ENCODE results near the gene PRRC1.
A peak's percentile ranks its signal among the peaks of the same experiment; 100 is the strongest.

PRRC1 gene

DNA sequence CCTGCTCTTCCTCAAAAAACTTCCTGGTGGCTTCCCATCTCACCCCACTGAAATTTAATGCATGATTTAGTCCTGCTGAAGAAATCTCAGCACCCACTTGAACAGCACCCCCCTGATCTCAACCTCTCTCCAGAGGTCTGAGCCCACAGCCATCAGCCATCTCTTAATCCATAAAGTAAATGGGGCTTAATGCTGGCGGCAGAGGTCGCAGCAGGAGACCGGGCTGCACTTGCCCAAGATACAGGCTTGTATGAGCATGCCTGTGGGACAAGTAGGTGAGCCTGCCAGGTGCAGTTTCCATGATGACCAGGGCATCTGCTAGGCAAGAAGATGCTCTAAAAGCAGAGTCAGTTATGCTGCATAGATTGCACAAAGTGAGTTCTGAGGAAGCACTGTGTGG, 79.1 kb downstream of the PRRC1 start:
- no peak for DNase-seq
- Histone ChIP-seq H3K36me3 (ENCODE audit: control insufficient read depth in 4 of 4, insufficient read depth in 4 of 4, low read length in 3 of 4) (no peaks in the 10 kb centered on the region), H3K9me3 (ENCODE audit: control extremely low read depth in 1 of 5, control insufficient read depth in 4 of 5, insufficient read depth in 2 of 5, low read depth in 1 of 5, low read length in 4 of 5) (no peaks in the 10 kb centered on the region), H3K27me3 (replicated peaks in 2 of 5; ENCODE audit: control insufficient read depth in 4 of 5, insufficient read depth in 5 of 5, low read length in 4 of 5) (no peaks in the 10 kb centered on the region), H3K4me3 (ENCODE audit: control insufficient read depth in 1 of 7, extremely low read depth in 1 of 7, insufficient read depth in 4 of 7, low read depth in 2 of 7, low read length in 6 of 7) (no peak overlapping the region), H3K4me1 (ENCODE audit: control extremely low read depth in 1 of 4, control insufficient read depth in 4 of 4, insufficient read depth in 4 of 4, low read length in 3 of 4) (peaks cover 0 to 4% (median 0%) of the 10 kb centered on the region in 4 experiments), H3K27ac (ENCODE audit: insufficient read depth in 1 of 2, low read depth in 1 of 2, low read length in 2 of 2, poor library complexity in 1 of 2, severe bottlenecking in 2 of 2) (no peak overlapping the region)
- ChIA-PET CTCF (no interaction called here), POLR2A (no interaction called here)
- 100% methylated on average over 3 of the region's 3 CpGs for WGBS (ENCODE audit: insufficient coverage)

DNA sequence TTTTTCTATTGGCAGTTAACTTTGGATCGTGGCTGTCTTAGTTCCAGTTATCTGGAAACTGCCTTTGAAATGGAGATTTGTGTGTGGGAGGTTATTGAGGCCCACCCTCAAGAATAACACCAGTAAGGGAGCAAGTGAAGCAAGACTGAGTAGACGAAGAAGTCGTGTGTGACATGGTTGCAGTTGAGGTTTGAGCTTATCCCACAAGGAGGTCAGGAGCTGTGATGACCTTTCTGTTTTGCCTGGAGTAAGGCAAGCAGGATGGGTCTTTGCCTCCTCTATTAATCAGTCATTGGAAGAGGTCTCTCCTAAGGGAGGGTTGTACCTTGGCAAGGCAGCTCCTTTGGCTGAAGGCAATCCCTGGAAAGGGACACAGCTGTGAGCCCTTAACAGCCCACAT, 81.9 kb downstream of the PRRC1 start:
- CTCF ChIA-PET, result interaction anchor here (1.0 to 1.9 kb wide), 3 partner anchors 9 to 32 kb away, joined by 3 to 4 read pairs (median 4); no protein-coding TSS in a partner anchor
- Histone ChIP-seq H3K27me3 (replicated peaks in 2 of 5; ENCODE audit: control insufficient read depth in 4 of 5, insufficient read depth in 5 of 5, low read length in 4 of 5) (no peaks in the 10 kb centered on the region), H3K36me3 (ENCODE audit: control insufficient read depth in 4 of 4, insufficient read depth in 4 of 4, low read length in 3 of 4) (no peaks in the 10 kb centered on the region), H3K4me3 (ENCODE audit: control insufficient read depth in 1 of 7, extremely low read depth in 1 of 7, insufficient read depth in 4 of 7, low read depth in 2 of 7, low read length in 6 of 7) (no peak overlapping the region), H3K4me1 (ENCODE audit: control extremely low read depth in 1 of 4, control insufficient read depth in 4 of 4, insufficient read depth in 4 of 4, low read length in 3 of 4) (peaks cover 0 to 21% (median 10%) of the 10 kb centered on the region in 4 experiments), H3K27ac (ENCODE audit: insufficient read depth in 1 of 2, low read depth in 1 of 2, low read length in 2 of 2, poor library complexity in 1 of 2, severe bottlenecking in 2 of 2) (no peak overlapping the region), H3K9me3 (ENCODE audit: control extremely low read depth in 1 of 5, control insufficient read depth in 4 of 5, insufficient read depth in 2 of 5, low read depth in 1 of 5, low read length in 4 of 5) (no peaks in the 10 kb centered on the region)
- DNase-seq, result no peak
- POLR2A ChIA-PET, result no interaction called here
- 97% methylated on average over 3 of the region's 3 CpGs for WGBS (ENCODE audit: insufficient coverage)

DNA sequence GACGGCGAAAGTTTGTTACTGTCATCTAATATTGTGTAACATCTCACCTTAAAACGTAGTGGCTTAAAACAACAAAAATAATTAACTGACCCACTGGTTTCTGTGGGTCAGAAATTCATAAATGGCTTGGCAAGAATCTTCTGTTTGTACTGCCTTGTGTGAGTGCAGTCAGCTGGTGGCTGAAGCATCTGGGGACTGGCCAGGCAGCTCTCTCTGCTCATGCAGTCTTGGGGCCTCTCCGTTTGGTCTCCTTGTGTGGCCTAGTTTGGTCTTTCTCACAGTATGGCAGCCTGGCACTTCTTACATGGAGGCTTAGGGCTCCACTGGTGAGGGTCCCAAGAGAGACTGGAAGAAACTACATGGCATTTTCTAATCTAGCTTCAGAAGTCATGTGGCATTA, 82.4 kb downstream of the PRRC1 start:
- H3K36me3 ChIP-seq (ENCODE audit: control insufficient read depth in 4 of 4, insufficient read depth in 4 of 4, low read length in 3 of 4), result no peaks in the 10 kb centered on the region
- no peaks in the 10 kb centered on the region for H3K27me3 ChIP-seq (replicated peaks in 2 of 5; ENCODE audit: control insufficient read depth in 4 of 5, insufficient read depth in 5 of 5, low read length in 4 of 5)
- WGBS (ENCODE audit: insufficient coverage), result 100% methylated on average over 4 of the region's 4 CpGs
- no peak overlapping the region for H3K27ac ChIP-seq (ENCODE audit: insufficient read depth in 1 of 2, low read depth in 1 of 2, low read length in 2 of 2, poor library complexity in 1 of 2, severe bottlenecking in 2 of 2)
- H3K4me1 ChIP-seq (ENCODE audit: control extremely low read depth in 1 of 4, control insufficient read depth in 4 of 4, insufficient read depth in 4 of 4, low read length in 3 of 4), result peaks cover 0 to 21% (median 10%) of the 10 kb centered on the region in 4 experiments
- H3K4me3 ChIP-seq (ENCODE audit: control insufficient read depth in 1 of 7, extremely low read depth in 1 of 7, insufficient read depth in 4 of 7, low read depth in 2 of 7, low read length in 6 of 7), result no peak overlapping the region
- POLR2A ChIA-PET, result no interaction called here
- no peaks in the 10 kb centered on the region for H3K9me3 ChIP-seq (ENCODE audit: control extremely low read depth in 1 of 5, control insufficient read depth in 4 of 5, insufficient read depth in 2 of 5, low read depth in 1 of 5, low read length in 4 of 5)
- no peak for DNase-seq
- CTCF ChIA-PET, result interaction anchor here (0.9 to 1.9 kb wide), 3 partner anchors 17 to 63 kb away, joined by 3 to 4 read pairs (median 4); no protein-coding TSS in a partner anchor

DNA sequence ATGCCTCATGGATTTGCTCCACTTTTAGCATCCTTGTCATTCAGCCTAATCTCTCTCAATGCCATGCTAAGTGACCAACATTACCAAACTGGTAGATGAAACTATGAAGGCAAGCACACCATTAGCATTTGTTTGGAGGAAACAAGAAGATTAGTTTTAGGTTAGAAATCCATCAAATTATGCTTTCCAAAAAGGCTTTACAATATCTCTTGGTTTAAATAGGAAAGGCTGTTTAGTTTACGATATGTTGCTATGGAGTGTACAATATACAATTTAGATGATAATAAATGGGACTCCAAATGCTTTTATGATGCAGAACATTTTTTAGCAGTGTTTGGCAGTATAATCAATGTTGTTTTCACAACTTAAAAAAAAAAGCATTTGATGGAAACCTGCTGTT, 83.7 kb downstream of the PRRC1 start:
- ChIA-PET POLR2A (interaction anchor here (0.7 kb wide), 1 partner anchor 527 kb away, joined by 3 read pairs; no protein-coding TSS in a partner anchor), CTCF (interaction anchor here (1.9 kb wide), 1 partner anchor 18 kb away, joined by 4 read pairs; no protein-coding TSS in a partner anchor)
- WGBS (ENCODE audit: insufficient coverage), result no CpG with 5 or more reads among the region's 1 CpG
- Histone ChIP-seq H3K4me3 (ENCODE audit: control insufficient read depth in 1 of 7, extremely low read depth in 1 of 7, insufficient read depth in 4 of 7, low read depth in 2 of 7, low read length in 6 of 7) (no peak overlapping the region), H3K9me3 (ENCODE audit: control extremely low read depth in 1 of 5, control insufficient read depth in 4 of 5, insufficient read depth in 2 of 5, low read depth in 1 of 5, low read length in 4 of 5) (no peaks in the 10 kb centered on the region), H3K4me1 (ENCODE audit: control extremely low read depth in 1 of 4, control insufficient read depth in 4 of 4, insufficient read depth in 4 of 4, low read length in 3 of 4) (peaks cover 0 to 21% (median 10%) of the 10 kb centered on the region in 4 experiments), H3K27me3 (replicated peaks in 2 of 5; ENCODE audit: control insufficient read depth in 4 of 5, insufficient read depth in 5 of 5, low read length in 4 of 5) (no peaks in the 10 kb centered on the region), H3K36me3 (ENCODE audit: control insufficient read depth in 4 of 4, insufficient read depth in 4 of 4, low read length in 3 of 4) (no peaks in the 10 kb centered on the region), H3K27ac (ENCODE audit: insufficient read depth in 1 of 2, low read depth in 1 of 2, low read length in 2 of 2, poor library complexity in 1 of 2, severe bottlenecking in 2 of 2) (no peak overlapping the region)
- no peak for DNase-seq

DNA sequence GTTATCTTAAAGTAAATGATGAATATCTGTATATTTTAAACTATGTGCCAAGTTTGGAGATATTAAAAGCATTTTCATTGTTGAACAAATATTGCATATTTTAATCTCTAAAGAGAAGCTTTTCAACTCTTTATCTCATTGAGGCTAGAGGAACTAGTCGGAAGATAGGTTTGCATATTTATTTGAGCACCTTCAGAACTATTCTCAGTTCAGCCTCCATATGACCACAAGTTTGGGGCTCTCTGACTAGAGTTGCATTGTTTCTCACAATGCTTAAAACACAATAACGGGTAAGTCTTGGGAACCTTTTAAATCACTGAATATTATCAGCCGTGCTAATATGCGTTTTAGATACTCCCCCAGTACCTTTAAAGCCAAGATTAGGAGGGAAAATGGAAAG, 84.2 kb downstream of the PRRC1 start:
- ChIA-PET CTCF (interaction anchor here (1.8 kb wide), 1 partner anchor 26 kb away, joined by 4 read pairs; no protein-coding TSS in a partner anchor), POLR2A (no interaction called here)
- no peak for DNase-seq
- peaks cover 0 to 21% (median 10%) of the 10 kb centered on the region in 4 experiments for H3K4me1 ChIP-seq (ENCODE audit: control extremely low read depth in 1 of 4, control insufficient read depth in 4 of 4, insufficient read depth in 4 of 4, low read length in 3 of 4)
- no peaks in the 10 kb centered on the region for H3K36me3 ChIP-seq (ENCODE audit: control insufficient read depth in 4 of 4, insufficient read depth in 4 of 4, low read length in 3 of 4)
- no peak overlapping the region for H3K4me3 ChIP-seq (ENCODE audit: control insufficient read depth in 1 of 7, extremely low read depth in 1 of 7, insufficient read depth in 4 of 7, low read depth in 2 of 7, low read length in 6 of 7)
- H3K9me3 ChIP-seq (ENCODE audit: control extremely low read depth in 1 of 5, control insufficient read depth in 4 of 5, insufficient read depth in 2 of 5, low read depth in 1 of 5, low read length in 4 of 5), result no peaks in the 10 kb centered on the region
- H3K27me3 ChIP-seq (replicated peaks in 2 of 5; ENCODE audit: control insufficient read depth in 4 of 5, insufficient read depth in 5 of 5, low read length in 4 of 5), result no peaks in the 10 kb centered on the region
- WGBS (ENCODE audit: insufficient coverage), result 100% methylated on average over 1 of the region's 4 CpGs
- H3K27ac ChIP-seq (ENCODE audit: insufficient read depth in 1 of 2, low read depth in 1 of 2, low read length in 2 of 2, poor library complexity in 1 of 2, severe bottlenecking in 2 of 2), result no peak overlapping the region

DNA sequence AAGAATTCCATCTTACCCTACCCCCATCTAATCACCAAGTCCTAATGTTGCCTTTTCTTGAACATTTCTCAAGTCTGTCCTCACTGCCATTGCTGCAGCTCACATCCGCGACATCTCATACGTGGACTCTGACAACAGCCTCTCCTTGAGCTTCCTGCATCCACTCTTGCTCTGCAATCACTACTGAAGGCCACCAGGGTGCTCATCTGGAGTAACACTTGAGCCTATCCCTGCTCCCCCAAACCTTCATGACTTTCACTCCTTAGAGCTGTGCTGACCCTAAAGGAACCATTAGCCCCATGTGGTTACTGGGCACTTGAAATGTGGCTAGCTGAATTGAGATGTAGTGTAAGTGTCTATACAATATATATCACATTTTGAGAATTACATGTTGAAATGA, 85.0 kb downstream of the PRRC1 start:
- POLR2A ChIA-PET, result interaction anchor here (0.6 kb wide), 1 partner anchor 396 kb away, joined by 3 read pairs; no protein-coding TSS in a partner anchor
- H3K9me3 ChIP-seq (ENCODE audit: control extremely low read depth in 1 of 5, control insufficient read depth in 4 of 5, insufficient read depth in 2 of 5, low read depth in 1 of 5, low read length in 4 of 5), result no peaks in the 10 kb centered on the region
- H3K27ac ChIP-seq (ENCODE audit: insufficient read depth in 1 of 2, low read depth in 1 of 2, low read length in 2 of 2, poor library complexity in 1 of 2, severe bottlenecking in 2 of 2), result no peak overlapping the region
- CTCF ChIA-PET, result interaction anchor here (0.7 to 1.8 kb wide), 4 partner anchors 27 to 65 kb away, joined by 3 to 4 read pairs (median 3); no protein-coding TSS in a partner anchor
- peaks cover 0 to 17% (median 10%) of the 10 kb centered on the region in 4 experiments for H3K4me1 ChIP-seq (ENCODE audit: control extremely low read depth in 1 of 4, control insufficient read depth in 4 of 4, insufficient read depth in 4 of 4, low read length in 3 of 4)
- WGBS (ENCODE audit: insufficient coverage), result 100% methylated on average over 3 of the region's 3 CpGs
- H3K4me3 ChIP-seq (ENCODE audit: control insufficient read depth in 1 of 7, extremely low read depth in 1 of 7, insufficient read depth in 4 of 7, low read depth in 2 of 7, low read length in 6 of 7), result no peak overlapping the region
- no peaks in the 10 kb centered on the region for H3K27me3 ChIP-seq (replicated peaks in 2 of 5; ENCODE audit: control insufficient read depth in 4 of 5, insufficient read depth in 5 of 5, low read length in 4 of 5)
- DNase-seq, result peak in 2 of 3 donors; percentile 15 to 16
- no peaks in the 10 kb centered on the region for H3K36me3 ChIP-seq (ENCODE audit: control insufficient read depth in 4 of 4, insufficient read depth in 4 of 4, low read length in 3 of 4)

DNA sequence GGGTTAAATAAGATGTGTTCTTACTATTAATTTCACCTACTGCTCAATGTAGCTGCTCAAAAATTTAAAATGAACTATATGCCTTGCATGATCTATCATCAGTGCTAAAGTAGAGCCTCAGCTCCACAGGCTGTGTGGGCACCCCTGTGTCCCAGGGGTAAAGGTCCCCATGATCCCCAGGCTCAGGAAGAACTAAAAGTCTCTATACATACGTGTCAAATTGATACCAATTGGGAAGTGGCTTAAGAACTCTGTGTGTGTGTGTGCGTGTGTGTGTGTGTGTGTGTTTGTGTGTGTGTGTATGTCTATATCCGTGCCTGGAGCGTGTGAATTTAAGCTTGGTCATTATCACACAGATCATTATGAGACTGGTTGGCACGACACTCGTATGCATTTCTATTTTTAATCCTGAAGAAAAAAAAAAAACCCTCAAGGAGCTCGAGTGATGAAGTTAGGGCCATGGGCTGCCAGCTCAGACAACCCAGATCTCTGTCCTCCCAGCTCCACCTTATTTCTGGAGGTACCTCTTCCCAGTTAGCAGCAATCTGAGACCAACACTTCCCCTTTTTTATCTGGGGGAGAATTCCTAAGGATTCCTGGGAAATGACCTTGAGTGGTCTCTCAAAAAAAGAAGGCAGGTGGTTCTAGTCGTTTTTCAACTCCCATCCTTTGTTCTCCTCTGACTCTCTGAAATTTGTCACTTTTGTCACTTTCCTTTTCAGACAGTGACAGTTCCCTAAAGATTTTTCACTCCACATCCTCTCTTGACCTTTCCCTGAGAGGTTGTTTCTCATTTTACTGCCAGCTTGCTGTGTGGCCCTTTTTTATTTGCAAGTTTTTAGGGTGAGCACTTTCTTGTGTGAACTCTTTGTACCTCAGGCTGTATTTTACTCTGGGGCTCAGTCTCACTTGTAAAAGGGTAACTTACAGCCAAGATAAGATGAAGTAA, 85.7 kb downstream of the PRRC1 start:
- WGBS (ENCODE audit: insufficient coverage), result 3% methylated on average over 3 of the region's 8 CpGs
- Histone ChIP-seq H3K4me1 (ENCODE audit: control extremely low read depth in 1 of 4, control insufficient read depth in 4 of 4, insufficient read depth in 4 of 4, low read length in 3 of 4) (peaks cover 0 to 17% (median 10%) of the 10 kb centered on the region in 4 experiments), H3K9me3 (ENCODE audit: control extremely low read depth in 1 of 5, control insufficient read depth in 4 of 5, insufficient read depth in 2 of 5, low read depth in 1 of 5, low read length in 4 of 5) (no peaks in the 10 kb centered on the region), H3K4me3 (ENCODE audit: control insufficient read depth in 1 of 7, extremely low read depth in 1 of 7, insufficient read depth in 4 of 7, low read depth in 2 of 7, low read length in 6 of 7) (no peak overlapping the region), H3K36me3 (ENCODE audit: control insufficient read depth in 4 of 4, insufficient read depth in 4 of 4, low read length in 3 of 4) (no peaks in the 10 kb centered on the region), H3K27me3 (replicated peaks in 2 of 5; ENCODE audit: control insufficient read depth in 4 of 5, insufficient read depth in 5 of 5, low read length in 4 of 5) (no peaks in the 10 kb centered on the region), H3K27ac (ENCODE audit: insufficient read depth in 1 of 2, low read depth in 1 of 2, low read length in 2 of 2, poor library complexity in 1 of 2, severe bottlenecking in 2 of 2) (no peak overlapping the region)
- DNase-seq, result peak; percentile 44 to 82 (median 73)
- POLR2A ChIA-PET, result interaction anchor here (0.6 kb wide), 1 partner anchor 395 kb away, joined by 3 read pairs; no protein-coding TSS in a partner anchor
- CTCF ChIA-PET, result interaction anchor here (0.7 to 1.8 kb wide), 5 partner anchors 27 to 152 kb away, joined by 3 to 4 read pairs (median 3); no protein-coding TSS in a partner anchor

Data from common myeloid progenitor, CD34-positive (primary cell).